GM03348 (cell line): ENCODE results near the gene C11orf68.

ENCODE experiments used
- DNase-seq: peaks from one replicate; pipeline ENCODE4 v3.0.0; 2012; ENCODE audit warnings: low spot score

Gene C11orf68

DNA sequence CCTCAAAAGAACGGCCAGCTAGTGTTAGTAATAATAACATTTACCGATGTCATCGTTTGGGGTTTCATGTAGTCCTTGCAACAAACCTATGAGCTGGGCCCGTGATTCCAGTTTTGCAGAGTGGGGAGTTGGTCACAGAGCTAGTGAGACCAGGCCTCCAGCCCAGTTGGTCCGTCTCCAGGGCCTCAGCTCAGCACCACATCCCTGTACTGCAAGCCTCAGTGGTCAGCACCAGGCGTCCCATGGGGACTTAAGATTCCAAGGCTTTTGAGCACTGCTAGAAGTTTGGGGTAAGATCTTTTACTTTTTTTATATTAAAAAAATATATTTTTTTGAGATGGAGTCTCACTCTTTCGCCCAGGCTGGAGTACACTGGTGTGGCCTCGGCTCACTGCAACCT, 25.3 kb upstream of the C11orf68 start:
- DNase-seq: no peak

DNA sequence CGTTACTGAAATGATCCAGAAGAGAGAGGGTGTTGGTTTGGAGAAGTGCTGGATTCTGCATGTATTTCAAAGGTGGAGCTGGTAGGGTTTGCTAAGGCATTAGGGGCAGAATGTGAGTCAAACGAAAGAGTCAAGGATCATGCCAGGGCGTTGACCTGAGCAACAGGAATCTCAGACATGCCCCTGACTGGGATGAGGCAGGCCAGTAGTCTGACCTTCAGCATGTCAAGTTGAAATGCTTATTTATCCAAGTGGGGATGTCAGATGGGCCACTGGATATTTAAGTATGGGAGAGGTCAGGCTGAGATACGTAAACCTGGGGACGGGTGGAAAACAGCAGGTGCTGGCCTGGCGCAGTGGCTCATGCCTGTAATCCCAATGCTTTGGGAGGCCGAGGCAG, 23.7 kb upstream of the C11orf68 start:
- DNase-seq: no peak

DNA sequence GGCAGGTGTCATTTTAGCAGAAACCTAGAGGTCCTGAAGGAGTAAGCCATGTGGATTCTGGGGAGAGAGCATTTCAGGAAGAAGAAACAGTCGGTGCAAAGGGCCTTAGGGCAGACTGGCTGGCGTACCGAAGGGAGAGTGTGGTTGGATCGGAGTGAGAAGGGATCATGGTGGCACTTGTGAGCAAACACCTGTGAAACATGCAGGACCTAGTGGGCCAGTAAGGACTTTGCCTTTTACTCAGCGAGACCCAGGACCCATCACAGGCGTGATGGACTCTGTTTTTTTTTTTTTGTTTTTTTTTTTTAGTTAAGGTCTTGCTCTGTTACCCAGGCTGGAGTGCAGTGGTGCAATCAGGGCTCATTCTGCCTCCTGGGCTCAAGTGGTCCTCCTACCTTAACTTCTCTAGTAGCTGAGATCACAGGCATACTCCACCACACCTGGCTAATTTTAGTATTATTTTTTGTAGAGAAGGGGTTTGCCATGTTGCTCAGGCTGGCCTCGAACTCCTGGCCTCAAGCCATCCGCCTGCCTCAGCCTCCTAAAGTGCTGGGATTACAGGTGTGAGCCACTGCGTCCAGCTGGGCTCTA, 23.0 kb upstream of the C11orf68 start:
- DNase-seq: no peak

DNA sequence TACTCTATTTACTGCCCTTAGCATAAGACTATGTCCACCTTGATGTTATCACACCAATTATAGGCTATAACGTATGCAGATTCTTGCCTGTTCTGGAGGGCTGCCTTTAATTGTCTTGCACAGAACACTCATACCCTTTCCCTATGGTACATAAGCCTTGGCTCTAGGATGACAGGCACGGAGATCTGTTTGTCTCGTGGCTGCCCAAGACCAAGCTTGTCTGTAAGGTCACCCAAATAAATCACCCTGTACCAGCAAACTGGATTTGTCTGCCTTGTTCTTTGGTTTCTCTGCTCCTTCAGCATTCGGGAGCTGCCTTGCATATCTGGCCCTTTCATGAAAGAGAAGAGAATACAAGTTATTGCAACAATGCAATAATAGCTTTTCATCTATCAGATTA, 18.9 kb upstream of the C11orf68 start:
- DNase-seq: no peak

DNA sequence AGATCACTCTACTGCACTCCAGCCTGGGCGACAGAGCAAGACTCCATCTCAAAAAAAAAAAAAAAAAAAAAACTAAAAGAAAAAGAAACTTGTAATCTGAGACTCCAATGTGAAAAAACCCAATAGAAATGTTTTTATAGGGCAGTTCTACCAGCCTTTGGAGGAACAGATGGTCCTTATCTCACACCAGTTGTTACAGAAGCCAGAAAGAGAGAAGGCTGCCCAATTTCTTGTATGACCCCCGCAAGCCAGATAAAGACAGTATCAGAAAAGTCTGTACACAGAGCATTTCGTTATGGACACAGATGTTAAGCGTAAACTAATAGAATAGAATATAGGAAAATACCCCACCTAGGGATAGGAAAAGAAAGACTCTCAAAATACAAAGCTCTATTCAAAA, 15.2 kb upstream of the C11orf68 start:
- no peak for DNase-seq

DNA sequence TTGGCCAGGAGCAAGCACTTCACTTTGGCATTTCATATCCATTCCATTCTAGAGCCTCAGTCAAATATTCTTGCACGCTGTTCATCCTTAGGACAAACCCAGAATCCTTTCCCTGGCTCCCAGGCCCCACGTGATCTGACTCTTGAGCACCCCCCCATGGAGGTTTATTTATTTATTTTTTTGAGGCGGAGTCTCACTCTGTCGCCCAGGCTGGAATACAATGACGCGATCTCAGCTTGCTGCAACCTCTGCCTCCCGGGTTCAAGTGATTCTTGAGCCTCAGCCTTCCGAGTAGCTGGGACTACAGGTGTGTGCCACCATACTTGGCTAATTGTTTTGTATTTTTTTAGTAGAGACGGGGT, 13.7 kb upstream of the C11orf68 start:
- peak; percentile 29 for DNase-seq

DNA sequence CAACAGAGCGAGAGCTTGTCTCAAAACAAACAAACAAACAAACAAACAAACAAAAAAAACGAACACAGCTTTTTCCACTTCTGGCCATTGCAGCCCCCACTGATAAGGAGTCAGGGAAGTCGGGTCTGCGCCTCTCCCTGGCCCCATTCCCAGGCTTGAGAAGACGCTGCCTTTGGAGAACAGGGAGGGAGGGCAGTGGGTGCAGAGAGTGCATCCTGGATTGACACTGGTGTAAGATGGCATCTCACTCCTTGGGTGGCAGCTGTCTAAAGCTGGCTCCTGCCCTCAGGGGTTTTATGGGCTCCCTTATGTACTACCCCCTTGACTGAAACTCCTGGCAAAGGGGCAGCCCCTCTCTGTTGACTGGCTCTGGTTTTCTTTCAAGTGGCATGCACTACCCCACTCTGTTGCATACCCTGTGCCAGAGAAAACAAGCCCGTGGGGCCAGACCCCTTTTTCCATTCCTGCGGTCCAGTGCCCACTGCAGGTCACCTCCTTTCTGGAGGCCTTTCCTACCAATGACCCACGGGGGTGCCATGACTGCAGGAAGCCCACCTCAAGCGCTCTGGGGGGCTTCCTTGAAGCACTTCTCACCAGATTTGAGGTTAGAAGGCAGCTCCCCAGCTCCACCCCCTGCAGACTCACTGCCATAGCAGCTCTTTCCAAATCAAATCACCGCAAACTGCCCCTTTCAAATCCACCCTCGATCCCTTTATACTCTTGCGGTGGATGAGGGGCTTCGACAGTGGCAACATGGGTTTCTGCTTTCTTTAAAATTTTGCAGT, 13.1 kb upstream of the C11orf68 start:
- no peak for DNase-seq

DNA sequence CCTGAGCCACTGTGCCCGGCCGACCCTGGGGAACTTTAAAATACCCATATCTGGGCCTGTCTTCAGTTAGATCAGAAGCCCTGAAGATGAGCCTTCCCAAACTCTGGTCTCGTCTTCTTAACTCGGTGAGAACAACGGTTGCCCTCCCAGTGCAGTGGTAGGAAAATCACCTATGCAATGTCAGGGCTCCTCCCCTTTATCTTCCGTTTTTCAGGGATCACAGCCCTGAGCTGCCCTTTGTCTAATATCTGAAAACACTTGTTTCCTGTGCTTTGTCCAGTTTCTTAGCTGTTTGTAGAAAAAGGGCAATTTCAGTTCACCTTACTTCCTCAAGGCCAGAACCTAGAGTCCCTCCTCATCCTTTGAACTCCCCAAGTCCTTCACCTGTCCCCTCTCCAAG, 9.8 kb upstream of the C11orf68 start:
- no peak for DNase-seq

DNA sequence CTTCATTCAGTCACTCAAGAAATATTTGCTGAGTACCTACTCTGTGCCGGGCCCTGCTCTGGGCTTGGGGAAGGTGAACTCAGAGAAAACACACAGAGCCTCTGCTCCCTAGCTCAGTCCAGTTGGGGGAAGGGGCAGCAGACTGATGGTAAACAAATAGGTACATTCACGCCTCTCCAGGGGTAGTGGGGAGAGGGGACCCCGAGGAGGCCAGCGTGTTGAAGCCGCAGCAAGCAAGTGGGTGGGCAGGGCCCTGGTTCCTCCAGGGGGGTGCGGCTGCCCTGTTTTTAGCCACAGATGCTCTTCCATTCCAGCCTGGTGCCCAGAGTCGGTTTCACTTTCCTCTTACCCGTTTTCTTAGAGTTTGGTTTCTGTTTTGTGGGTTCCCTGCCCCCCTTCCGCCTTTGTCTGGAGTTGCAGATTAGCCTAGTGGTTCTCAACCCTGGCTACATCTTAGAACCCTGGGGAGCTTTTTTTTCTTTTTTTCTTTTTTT, 9.1 kb upstream of the C11orf68 start:
- DNase-seq: no peak

DNA sequence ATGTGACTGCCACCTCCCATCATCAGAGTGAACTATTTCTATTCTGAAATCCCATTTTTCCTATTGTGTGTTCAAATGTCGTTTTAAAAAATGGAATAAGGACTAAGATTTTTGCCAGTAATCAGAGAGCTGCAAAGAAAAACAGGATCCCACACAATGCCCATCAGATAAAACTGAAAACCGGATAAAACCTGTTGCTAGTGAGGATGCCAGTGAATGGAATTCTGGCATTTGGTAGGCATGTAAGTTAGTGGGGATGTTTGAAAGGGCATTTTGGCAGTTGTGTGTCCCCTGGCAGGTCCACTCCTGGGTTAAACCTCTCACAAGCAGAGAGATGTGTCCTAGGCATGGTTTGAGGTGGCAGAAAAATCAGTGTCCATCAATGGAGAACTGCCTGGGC, 6.5 kb upstream of the C11orf68 start:
- DNase-seq: no peak

DNA sequence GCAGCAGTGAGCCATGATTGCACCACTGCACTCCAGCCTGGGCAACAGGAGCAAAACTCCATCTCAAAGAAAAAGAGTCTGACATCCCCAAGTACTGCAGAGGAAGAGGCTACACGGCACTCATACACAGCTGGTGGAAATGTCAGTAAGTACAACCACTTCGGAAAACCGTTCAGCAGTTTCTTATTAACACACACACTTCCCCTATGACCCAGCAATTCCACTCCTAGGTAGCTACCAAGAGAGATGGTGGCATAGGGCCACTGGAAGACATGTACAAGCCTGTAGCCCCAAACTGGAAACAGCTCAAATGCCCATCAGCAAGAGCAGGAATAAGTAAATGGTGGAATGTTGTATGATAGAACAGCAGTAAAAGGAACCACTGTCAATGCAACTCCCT, 3.7 kb upstream of the C11orf68 start:
- no peak for DNase-seq

DNA sequence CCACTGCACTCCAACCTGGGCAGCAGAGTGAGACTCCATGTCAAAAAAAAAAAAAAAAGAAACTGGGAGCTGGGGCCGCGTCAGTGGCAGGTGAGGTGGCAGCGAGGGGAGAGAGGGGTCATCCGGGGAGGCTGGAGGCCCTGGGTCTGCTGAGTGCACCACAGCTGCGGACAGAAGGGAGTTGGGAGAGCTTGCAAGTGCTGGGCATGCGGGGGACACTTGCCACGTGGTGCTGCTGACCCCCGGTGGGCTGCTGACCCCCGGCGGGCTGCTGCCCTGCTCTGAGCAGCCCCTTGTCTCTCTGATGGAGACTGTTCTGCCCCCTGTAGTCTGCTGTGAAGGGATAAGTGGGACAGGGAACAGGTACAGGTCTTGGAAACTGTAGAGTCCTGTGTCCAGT, 3.0 kb upstream of the C11orf68 start:
- DNase-seq: no peak

DNA sequence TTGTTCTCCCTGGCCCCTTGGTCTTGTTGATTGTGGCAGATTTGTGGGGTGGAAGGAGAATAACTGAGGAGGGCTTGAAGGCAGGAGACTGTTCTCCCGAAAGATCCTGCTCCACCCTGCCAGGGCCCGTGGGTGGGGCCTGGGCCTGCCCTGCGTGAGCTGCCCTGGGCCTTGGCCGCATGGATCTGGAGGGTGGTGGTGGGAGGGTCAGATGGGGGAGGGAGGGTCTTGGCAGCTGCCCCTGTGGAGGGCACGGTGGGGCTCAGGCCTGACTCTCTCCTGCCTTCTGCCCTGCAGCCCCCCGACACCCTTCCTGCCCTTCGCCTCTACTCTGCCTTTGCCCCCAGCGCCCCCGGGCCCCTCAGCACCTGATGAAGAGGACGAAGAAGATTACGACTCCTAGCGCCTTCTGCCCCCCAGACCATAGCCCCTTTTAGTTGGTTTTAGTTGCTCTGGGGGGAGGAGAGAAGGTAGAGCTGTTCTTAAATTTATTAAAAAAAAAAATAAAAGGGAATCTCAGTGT, 2.2 kb upstream of the C11orf68 start:
- DNase-seq: peak; percentile 34

DNA sequence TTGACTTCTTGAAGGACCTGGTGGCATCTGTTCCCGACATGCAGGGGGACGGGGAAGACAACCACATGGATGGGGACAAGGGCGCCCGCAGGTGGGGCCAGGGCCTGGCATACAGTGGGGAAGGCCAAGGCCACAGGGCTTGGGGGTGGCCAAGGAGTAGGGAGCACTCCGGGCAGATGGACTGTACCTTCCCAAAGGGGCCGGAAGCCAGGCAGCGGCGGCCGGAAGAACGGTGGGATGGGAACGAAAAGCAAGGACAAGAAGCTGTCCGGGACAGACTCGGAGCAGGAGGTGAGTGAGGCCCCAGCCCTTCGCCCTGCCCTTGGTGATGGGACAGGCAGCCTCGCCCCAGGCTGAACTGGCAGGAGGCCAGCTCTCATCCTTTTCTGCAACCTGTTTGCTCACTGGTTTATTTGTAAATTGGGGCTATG, 1.5 kb upstream of the C11orf68 start:
- peak; percentile 19 for DNase-seq

DNA sequence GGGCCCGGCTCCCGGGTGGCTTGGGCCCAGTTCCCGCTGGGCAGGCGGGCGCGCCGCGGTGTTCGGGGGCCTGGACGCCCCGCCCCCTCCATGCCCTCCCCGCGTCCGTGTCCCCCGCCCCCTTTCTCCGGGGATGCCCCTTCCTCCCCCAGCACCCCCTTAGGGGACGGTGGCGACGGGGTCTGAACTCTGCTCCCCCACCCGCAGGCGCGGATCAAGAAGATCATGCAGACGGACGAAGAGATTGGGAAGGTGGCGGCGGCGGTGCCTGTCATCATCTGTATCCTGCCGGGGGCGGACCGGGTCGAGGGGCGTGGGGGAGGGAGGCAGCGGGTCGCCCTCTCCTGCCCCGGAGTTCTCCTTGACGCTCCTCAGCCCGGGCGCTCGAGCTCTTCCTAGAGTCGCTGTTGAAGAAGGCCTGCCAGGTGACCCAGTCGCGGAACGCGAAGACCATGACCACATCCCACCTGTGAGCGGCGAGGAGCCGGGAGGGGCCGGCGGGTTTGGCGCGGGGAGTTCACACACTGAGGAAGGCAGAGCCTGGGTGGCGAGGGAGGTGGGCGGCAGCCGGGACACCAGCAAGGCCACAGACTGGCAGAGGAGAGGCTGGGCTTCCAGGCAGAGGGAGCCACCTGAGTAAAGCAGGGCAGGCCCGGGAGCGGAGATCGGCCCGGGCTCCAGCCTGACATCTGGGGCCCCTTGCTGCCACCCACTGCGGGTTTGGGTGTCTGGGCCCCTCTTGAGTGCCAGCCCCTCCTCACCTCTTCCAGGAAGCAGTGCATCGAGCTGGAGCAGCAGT, 910 bp upstream of the C11orf68 start:
- peak; percentile 84 for DNase-seq

DNA sequence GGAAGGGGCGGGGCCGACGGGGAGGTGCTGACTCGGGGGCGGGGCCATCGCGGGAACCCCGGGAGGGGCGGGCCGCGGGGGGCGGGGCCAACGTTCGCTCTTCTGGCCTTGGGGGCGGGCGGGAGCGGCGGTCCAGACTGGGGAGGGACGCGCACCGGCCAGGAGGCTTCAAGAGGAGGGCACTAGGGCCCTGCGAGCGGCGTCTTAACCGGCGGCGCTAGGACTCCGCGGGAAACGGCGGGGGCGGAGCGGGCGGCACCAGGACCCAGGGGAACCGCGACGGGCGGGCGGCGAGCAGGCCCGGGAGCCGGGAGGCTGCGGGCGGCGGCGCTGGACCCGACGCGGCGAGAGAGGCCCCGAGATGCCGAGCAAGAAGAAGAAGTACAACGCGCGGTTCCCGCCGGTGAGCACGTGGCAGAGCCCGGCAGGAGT, 295 bp upstream of the C11orf68 start, which contains the start of gene DRAP1:
DRAP1 (plus strand) TSS at position 286 of the 432 bp plus-strand sequence; CDS start at position 362, 76 bp downstream.
- DNase-seq: peak; percentile 99

DNA sequence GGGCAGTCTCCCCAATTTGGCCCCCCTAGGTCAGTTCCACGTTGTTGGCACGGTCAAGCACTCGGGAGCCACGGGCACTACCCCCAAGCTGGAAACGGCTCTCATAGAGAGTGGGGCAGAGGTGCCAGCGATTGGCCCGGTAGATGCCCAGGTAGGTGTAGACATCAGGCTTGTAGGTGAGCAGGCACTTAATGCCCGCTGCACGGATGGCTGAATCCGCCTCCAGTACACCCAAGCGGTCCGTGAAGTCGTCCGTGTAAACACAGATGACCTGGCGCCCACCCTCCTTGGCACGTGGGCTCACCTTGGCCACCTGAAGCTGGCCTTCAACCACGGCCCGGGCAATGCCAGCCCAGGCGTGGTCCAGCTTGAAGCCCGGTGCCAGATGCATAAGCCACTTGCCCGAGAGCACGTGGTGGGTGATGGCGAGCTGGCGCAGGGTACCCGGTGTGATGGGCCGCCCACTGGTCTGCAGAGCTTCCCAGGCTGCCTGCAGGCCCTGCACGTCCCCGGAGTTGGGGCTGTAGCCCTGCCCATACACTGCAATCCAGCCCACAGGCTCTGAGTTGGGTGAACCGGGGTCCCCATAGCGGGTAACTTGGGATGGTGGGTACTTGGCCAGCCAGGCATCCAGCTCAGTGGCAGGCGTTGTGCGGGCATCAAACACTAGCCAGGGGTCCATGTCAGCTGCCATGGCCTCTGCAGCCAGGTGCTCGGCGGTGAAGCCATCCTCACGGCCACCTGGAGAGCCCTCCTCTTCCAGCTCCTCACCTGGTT, 1.2 kb downstream of the C11orf68 start:
- DNase-seq: no peak

DNA sequence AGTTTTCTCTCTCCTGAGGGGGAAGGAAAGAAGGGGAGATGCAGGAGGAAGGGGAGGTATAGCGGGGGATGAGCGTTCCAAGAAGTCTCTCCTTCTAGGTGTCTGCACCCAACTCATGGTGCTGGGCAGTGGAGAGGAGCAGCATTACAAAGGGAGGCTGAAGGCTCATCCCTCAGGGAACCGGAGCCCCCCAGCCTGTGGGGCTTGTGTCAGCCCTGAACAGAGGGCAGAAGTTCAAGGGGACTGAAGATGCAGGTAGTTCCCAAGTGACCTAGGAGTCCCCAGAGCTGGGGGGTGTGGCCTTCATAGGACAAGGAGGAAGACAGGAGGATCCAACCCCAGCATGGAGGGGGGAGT, 1.8 kb downstream of the C11orf68 start:
- no peak for DNase-seq

DNA sequence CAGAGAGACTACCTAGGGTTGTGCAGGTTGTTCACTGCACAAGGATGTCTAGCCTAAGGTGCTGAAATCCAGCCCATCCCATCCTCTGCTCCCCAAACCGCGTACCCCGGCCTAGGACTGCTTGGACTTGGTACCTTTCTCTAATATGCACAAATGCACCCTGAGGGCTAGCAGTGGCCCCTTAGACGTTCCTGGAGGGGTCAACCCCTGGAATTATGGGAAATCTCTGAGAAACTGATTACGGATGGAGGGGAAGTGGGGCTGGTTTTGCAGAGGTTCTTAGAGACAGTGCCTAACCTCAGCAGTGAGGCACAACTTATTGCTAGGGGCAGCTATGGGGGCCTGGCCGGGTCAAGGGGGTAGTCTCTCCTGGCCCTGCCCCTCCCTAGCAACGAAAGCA, 2.5 kb downstream of the C11orf68 start:
- no peak for DNase-seq

DNA sequence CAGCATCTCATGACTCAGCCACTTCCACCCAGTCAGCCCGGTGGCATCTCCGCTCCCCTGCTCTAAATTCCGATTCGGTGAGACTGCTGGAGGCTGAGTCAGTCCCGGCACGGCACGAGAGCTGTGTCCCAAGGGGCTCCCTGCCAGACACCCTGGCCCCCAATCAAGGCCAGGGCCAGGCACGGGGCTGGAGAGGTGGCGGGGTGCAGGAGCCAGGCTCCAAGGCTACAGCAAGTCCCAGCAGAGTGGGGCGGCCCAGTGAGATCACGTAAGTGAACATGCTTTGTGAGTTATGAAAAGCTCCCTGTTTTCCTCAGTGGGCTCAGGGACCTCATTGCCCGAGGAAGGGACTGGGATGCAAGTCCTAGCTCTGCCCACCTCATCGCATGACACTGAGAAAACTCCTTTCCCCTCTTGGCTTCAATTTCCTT, 3.0 kb downstream of the C11orf68 start:
- peak; percentile 94 for DNase-seq

DNA sequence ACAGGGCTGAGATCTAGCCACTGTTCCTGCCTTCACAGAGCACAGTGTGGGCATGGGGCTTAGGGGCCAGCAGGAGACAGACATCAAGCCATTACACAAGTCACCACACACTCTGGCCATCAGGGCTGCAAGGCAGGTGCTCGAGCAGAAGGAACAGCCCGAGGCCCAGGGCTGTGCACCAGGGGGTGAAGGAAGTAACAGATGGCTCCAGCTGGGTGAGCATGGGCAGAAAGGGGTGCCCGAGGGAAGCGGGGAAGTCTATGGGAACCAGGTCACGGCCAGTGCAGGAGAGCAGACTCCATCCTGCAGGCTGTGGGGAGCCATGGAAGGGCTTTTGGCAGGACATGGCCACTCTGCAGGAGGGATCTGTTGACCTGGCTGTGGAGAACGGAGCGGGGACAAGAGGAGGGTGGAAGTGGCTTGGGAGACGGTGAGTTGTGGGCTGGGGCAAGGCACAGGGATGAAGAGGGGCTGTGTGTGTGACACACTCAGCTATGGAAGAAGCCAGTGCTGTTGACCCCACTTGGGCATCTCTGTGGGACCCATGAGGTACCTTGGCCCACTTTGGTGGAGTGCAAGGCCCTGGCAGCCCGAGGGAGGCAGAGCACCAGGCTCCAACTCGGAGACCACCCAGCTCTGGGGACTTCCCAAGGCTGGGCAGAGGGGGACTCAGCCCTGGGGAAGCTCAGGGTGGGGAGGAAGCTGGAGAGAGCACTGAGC, 3.6 kb downstream of the C11orf68 start:
- DNase-seq: peak; percentile 20
